Retina (tissue), 1 donor: Measurements from ENCODE around the gene NOXRED1.
"Not testable (repeated sequence)": the region's sequence is repeated elsewhere in the genome, so short reads cannot be mapped to it uniquely, and the experiment has no call there.

Source experiments
- DNase-seq: peaks from one replicate; pipeline ENCODE4 v3.0.0-alpha.2; 2016

The NOXRED1 gene, protein sequence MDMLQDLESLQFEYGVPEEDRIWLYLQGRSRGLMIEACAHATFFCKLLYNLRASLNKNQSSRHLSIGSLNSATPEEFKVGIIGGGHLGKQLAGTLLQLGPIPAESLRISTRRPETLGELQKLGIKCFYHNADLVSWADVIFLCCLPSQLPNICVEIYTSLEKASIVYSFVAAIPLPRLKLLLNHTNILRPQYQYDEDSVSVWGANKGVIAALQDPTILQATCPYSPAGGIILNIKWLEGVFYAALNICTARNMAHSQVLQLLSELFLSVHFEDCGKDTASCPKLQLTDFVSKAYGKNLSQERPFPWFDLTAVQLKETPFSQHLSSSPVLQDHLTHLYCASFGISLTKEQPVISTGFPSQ

DNA sequence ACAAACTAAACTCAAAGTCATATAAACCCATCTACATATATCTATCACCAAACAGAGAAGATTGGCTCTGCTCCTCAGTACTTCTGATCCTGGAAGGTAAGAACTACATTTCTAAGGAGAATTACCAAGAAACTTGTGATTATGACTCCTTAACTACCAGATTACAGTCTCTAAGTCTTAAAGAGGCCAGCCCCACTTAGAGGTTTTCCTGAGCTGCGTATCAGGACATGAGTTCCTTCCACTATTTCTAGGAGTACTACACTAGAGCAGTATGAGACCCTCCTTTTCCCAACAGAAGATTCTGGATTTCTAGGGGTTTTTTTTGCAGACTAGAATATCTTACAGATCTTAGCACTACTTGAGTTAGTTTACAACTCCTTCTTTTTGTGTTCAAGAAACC is at the start of gene NOXRED1:
Gene NOXRED1 (minus strand): TSS at position 101 of the 400 bp plus-strand sequence. CDS start 634 bp downstream, outside the sequence.
- DNase-seq = no peak

DNA sequence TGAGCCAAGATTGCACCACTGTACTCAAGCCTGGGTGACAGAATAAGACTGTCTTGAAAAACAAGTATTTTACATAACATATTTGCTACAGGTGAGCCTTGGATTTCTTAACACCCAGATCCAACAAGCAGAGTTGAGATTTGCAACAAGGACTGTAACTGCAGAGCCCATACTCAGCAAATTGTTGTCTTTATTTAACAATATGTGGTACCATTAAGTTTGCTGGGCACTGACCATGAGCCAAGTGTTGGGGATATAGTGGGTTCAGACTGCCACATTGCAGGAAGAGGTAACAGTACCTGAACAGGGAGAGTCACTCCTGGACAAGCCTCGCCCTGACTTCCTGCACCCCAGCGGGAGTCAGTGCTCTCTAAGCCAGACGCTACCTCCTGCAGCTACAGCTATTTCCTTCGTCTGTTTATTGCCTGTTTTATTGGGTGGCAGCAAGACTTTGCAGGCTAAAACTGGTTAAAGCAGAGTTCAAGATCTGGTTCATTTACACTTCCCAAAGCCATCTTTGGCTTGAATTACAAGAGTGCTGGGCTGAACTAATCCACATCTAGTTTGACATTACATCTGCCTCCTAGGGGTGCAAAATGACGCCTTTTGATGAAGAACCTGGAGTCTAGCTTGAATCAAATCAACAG is 47.0 kb upstream of the NOXRED1 start:
- DNase-seq = no peak

DNA sequence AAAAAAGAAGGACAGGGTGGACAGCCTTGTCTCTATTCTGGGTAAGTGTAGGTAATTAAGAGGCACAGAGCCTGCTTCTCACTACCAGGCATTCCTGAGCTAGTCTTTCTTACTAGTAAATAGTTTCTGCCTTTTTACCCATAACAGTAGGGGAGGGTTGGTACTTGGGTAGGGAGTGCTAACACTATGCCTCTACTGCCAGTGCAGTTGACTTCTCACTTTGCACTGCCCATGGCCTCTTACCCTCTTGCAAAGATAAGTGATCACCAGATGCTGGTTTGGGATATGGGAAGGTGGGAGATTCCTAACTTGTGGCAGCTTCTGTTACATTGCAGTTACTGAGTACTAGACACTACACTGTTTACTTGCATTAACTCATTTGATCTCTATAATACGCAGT is 46.2 kb upstream of the NOXRED1 start:
- DNase-seq = no peak

DNA sequence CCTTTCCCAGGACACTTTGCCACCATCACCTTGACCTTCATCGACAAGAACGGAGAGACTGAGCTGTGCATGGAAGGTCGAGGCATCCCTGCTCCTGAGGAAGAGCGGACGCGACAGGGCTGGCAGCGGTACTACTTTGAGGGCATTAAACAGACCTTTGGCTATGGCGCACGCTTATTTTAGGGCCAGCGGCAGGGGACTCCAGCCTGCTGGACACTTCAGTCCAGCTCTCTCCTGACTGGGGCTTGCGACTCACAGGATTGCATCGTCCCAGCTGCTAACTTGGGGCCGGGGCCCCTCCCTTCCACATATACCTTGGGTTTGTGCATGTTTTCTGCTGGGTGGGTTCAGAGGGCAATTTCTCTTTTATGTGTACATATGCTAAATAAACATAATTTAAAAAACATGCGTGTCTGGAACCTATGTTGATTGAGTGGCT is 45.8 kb upstream of the NOXRED1 start:
- DNase-seq = no peak

DNA sequence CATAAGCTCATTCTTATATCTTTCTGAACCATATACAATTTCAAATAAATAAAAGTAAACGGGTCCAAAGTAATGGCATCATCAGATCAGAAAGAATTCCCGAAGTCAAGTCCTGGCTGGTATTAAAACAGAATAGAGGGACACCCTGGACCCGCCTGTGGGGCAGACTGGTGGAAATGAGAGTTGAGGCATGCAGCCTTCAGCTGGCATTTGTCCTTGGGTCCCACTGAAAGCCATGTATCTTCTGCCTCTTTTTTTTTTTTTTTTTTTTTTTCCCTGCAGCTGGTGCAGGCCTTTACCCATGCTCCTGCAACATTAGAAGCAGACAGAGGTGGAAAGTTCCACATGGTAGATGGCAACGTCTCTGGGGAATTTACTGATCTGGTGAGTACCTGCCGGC is 44.5 kb upstream of the NOXRED1 start:
- DNase-seq = no peak

DNA sequence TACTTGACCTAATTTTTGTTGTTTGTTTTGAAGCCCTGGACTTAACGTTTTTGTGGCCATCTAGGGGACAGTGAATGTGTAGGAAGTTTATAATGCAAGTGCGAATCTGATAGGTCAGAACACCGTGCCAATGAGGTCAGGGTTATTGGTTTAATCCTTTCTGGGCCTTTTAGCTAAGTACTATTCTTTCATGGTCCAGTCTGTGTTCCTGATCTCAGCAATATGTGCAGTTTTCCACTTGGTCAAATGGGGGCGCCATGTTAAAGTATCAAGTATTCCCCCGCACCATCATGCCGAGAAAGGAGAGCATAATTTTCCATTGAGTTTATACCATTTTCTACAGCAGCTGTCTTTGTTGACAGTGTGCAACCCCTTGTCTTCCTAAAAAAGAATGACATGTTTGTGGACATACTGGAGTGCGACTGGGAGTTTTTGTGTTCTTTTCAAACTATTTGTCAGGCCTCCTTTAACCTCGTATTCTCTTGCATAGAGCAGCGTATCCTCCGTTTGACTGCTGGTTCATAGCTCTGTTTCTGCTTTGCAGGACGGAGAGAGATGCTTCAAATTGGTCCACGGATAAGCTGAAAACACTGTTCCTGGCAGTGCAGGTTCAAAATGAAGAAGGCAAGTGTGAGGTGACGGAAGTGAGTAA is 35.9 kb upstream of the NOXRED1 start:
- DNase-seq = peak; percentile 34

DNA sequence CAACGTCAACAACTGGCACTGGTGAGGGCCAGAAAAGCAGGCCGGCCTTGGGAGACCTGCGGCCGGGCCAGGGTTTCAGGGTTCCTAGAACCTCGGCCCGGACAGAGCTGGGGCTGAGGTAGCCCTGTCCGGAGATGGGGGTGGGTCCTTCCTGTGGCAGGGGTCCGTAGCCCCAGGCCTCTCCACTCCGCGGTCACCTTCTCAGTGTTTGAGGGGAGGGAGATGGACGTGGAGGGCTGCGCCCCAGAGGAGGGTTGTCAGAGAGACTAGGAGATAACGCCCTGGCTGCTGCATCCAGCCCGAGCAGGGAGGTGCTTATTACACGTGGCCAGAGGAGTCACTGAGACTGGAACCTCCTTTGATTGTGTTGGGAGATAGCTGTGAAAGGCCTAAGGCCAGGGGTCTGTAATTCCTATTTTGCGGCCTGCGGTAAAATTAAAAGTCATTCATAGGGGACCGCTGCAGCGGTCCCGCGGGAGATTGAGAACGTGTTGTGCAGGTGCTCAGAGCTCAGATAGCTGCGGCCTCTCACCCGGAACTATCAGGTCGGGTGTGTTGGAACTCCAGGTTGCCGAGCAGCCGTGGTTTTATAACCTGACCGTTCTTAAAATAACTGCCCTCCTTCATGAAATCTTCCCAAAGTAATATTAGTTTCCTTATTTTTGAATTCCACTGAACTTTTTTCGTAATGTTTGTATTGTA is 35.1 kb upstream of the NOXRED1 start:
- no peak for DNase-seq

DNA sequence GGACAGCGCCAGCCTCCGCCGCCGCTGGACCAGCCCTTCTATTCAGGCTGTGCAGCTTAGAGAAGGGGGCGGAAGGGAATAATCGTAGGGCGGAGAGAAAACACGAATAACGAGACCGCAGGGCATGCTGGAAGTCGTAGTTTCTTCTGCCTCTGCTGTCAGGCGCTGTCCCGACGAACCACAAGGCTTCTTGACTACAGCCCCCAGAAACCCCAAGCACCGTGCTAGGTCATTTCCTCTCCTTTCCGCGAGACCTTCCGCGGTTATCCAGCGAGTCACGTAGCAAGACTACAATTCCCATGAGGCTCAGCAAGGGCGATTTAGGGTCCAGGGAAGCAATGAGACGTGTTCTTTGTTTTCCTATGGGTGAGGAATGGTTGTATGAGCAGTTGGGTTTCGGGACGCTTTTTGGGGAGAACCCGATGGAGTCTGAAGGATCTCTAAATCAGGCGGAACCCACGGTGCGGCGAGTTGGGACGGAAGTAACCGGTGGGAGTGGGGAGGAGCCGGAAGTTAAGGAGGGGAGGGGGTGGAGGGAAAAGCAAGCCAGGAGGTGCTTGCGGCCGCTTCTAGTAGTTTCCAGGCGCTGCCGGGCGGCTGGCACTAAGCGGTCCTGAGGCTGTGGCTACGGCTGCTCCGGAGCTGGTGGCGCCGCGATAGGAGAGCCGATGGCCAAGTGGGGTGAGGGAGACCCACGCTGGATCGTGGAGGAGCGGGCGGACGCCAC is 34.4 kb upstream of the NOXRED1 start, which contains the start of the genes AHSA1 and VIPAS39:
Gene AHSA1 (plus strand): TSS at position 572 of the 727 bp plus-strand sequence. CDS start 97 bp downstream, at position 669.
Gene VIPAS39 (minus strand): TSS at position 80 of the 727 bp plus-strand sequence. CDS start 3,499 bp downstream, outside the sequence.
- DNase-seq = peak; percentile 100

DNA sequence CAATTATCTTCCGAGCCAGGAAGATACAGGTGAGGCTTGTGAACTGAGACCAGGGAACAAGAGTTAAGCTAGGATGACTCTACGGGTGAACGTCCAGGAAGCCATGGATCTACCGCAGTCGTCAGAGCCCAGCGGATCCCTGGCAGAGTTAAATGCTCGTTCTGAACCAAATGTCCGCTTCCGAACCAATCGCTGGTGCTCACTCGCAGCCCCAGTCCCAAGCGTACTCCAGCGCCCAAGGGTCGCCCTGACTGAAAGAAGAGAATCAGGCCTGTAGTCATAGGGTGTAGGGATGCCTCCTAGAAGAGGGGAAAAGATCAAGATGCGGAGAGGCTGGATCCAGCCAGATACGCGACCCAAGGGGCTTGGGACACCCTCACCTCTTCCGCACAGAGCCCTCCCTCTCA is 33.8 kb upstream of the NOXRED1 start:
- DNase-seq = no peak

DNA sequence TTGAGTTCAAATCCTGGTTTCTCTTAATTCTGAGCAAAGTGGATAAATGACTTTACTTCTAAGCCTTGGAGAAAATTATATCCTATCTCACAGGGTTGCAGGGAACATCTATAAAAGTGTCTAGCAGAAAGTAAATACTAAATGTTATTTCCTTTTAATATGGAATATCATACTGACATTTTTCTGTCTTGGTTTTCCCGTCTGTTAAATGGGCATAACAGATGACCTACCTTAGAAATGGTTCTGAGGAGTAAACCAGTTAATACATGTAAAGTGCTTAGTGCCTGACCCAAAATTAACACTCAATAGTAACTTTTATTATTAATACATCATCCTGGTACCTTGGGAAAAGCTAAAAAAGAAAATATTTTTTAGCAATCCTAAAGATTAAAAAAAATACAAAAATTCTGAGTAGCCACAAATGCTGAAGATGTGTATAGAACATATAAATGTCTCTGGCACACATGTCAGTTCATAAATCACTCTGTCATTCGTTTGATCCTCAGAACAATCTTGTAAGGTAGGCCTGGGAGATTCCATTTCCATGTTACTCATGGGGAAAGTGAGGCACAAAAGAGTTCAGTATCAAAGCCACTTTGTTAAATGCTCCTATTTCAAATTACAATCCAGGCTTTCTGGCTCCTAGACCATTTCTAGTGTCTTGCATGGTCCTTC is 32.8 kb upstream of the NOXRED1 start:
- no peak for DNase-seq

DNA sequence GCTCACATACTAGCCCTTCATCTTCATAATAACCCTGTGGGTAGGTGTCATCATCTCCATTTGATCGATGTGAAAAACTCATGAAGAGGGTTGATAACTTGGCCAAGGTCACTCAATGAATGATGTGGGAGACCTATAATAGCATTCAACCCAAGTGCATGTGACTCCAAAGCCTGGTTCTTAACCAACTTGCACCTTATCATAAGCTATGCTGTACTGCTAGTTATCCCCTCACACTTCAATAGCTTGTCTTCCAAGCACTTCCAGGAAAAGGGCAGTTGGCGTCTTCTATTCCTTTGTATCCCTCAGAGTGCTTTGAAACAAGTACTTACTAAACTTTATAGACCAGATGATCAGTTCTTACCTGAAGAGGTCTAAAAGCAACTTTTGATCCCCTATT is 18.9 kb upstream of the NOXRED1 start:
- DNase-seq = no peak

DNA sequence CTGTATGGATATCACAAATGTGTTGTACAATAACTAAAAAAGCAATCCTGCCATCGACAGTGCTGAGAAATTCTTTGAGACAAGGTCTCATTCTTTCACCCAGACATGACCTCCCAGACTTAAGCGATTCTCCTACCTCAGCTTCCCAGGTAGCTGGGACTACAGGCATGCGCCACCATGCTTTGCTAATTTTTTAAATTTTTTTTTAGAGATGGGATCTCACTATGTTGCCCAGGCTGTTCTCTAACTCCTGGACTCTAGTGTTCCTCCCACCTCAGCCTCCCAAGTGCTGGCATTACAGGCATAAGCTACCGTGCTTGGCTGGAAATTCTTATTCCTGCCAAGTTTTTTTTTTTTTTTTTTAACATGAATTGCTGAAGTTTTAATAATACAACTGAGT is 16.5 kb upstream of the NOXRED1 start:
- DNase-seq = no peak

DNA sequence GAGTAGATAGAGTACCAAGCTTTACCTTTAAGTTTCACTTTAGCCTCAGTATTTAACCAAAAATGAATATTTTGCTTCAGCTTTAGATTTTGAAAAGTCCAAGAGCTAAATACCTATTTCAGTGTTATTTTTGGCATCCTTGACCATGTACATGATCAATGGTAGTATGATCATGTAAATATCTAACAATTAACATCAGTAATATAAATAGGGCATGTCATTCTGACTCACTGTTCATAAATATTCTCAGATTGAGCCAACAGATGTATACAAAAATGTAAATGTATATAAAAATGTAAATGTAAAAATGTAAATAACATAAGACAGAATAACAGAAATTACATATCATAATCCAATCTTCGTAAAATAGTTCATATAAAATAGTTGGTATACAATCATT is 15.3 kb upstream of the NOXRED1 start:
- DNase-seq = no peak

DNA sequence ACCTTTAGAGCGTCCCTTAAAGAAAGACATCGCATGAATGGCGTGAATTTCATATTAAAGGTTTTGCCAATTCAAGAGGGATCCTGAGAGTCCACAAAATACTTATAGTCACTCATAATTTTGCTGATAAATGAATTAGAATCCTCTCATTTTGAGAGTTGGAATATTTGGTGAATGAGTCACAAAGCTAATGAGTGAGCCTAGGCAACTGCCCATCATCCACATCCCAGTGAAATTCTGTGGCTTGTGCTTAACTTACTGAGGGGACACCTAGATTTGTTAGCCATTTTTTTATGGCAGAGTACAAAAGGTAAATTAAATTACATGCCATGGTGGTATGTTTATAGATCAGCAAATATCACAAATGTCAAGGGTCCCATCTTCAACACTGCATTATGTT is 12.7 kb upstream of the NOXRED1 start:
- no peak for DNase-seq

DNA sequence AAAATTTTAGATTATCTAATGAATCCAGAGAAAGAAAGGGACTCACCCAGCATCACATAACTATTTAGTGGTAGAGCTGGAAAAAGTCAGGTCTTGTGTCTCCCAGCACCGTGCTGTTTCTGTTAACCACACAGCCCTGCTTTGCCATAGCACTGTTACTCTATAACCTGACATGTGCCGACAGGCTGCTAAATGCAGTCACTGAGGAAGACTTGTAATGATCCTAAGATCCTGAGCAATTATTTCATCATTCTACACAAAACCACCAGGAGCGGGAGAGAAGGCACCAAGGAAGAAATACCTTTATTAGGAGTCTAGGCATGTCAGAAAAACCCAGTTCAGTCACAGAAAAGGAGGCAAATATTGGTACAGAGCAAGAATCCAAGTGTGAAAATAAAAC is 3.1 kb upstream of the NOXRED1 start:
- no peak for DNase-seq

DNA sequence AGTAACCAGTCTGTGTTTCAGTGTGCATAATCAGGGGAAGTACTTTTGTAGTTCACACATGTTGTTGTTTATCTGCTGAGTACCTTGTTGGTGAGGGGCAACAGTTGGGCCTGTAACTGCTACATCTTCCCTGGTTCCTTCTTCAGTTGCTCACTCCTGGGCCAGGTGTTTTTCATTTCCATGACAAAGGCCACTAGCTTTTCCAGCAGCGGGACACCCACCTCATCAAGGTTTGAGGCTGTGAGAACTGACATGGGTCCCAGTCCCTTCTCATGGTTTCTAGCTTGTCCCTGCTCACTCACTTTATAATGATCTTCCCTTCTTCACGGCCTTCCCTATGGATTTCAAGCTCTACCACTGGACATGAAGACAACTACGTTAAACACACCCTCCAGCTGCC is 1.5 kb upstream of the NOXRED1 start:
- DNase-seq = no peak

DNA sequence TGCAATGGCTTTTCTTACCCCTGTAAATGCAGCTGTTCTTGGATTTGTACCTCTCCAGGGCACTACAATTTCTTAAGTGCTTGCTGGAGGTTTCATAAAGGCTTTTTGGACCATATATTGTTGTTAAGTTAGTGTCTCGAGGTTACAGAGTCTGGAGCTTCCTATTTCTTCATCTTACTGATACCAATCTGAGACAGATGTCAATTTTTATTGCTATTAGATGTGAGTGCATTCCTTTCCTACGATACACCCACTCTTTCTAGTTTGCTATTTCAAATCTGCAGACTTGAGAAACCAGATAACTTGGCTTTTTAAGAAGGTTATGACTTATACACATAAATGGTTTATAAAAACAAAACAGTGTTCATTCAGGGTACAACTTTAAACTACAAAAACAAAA is 2.1 kb downstream of the NOXRED1 start:
- no peak for DNase-seq

DNA sequence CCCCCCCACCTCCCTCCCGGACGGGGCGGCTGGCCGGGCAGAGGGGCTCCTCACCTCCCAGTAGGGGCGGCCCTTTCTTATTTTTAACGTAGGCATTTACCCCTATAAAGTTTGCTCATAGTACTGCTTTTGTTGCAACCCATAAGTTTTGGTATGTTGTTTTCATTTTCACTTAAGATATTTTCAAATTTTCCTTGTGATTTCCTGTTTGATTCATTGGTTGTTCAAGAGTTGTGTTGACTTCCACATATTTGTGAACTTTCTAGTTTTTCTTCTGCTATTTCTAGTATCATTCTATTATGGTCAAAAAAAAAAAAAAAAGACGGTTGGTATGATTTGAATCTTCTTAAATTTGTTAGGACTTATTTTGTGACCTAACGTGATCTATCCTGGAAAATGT is 6.5 kb downstream of the NOXRED1 start:
- DNase-seq = no peak

DNA sequence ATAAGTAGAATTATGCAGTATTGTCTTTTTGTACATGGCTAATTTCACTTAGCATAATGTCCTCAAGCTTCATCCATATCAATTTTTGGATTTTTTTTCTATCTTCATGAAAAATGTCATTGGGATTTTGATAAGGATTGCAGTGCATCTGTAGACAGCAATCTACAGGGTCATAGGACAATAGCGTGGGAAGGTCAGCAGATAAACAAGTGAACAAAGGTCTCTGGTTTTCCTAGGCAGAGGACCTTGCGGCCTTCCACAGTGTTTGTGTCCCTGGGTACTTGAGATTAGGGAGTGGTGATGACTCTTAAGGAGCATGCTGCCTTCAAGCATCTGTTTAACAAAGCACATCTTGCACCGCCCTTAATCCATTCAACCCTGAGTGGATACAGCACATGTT is 7.2 kb downstream of the NOXRED1 start:
- not testable (repeated sequence) for DNase-seq

DNA sequence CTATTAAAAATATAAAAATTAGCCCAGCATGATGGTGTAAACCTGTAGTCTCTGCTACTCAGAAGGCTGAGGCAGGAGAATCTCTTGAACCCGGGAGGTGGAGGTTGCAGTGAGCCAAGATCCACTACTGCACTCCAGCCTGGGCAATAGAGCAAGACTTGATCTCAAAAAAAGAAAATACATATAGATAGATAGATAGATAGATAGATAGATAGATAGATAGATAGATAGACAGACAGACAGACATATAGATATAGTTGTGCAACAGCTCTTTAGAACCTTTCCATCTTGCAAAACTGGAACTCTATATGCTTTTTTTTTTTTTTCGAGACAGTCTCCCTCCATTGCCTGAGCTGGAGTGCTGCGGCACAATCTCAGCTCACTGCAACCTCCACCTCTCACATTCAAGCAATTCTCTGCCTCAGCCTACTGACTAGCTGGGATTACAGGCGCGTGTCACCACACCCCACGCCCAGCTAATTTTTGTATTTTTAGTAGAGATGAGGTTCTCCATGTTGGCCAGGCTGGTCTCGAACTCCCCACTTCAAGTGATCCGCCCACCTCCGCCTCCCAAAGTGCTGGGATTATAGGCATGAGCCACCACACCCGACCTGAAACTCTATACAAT is 7.8 kb downstream of the NOXRED1 start:
- not testable (repeated sequence) for DNase-seq

DNA sequence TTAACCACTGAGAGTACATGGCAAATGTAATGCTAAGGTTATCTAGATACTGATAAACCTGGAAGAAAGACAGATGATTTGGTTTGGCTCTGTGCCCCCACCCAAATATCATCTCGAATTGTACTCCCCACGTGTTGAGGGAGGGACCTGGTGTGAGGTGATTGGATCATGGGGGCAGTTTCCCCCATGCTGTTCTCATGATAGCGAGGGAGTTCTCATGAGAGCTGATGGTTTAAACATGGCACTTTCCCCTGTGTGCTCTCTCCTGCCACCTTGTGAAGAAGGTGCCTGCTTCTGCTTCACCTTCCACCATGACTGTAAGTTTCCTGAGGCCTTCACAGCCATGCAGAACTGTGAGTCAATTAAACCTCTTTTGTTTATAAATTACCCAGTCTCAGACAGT is 14.2 kb downstream of the NOXRED1 start:
- DNase-seq = no peak
